IPS-NIHi7 (cell line): ENCODE measurements around the gene HHAT.

Experiments
- DNase-seq: peaks from one replicate; pipeline ENCODE4 v3.0.0; 2012; ENCODE audit warnings: mixed read lengths; ENCODE audit errors: extremely low spot score

HHAT gene

DNA sequence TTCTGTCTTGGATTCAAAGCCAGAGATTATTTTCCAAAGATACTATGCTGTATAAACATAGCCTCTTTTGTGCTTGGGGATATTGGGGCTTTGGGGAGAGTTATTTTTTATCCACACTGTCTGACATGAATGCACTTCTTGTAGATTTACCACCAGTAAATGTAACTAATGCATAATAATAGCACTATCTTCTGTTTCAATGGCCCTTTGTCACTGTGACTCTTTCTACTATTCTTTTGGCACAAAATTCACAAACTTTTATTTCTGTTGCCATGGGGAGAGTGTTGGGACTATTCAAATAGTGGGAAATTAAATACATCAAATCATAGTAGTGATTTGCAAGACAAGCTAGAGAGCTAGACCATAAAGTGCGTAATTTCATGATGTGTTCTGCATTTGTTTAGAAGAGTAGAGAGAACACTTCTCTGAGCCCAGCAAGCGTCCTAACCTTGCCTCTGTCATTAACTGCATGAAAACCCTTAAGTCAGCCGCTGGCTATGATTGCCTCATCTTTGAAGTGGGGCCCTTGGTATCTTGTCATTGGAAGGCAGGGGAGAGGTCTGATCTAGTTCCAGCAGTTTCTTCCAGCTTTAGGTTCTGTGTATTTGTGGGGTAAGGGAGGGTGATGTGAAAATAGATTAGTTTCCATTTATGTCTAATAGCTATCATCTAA lies 154.4 kb downstream of the HHAT start:
- DNase-seq, result no peak

- no peak for DNase-seq
These were observed 155.1 kb downstream of the HHAT start for GRCh38 chr1:210483821-210484220.

DNA sequence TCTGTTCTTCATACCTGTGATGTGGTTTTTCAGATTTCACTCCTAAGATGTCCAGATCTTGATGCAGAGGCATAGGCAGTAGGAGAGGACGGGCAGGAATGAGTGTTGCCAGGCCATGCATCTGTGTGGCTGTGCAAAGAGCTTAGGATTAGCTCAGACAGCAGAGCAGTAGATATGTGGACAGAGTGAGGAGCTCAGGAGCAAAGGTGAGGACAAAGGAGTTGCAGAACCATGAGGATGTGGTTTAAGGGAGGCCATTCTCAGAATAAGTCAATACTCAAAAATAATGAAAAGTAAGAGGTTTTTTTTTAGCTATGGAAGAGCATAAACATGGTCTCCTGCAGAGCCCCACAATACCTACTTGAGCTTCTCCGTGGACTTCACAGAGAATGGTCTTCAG lies 158.3 kb downstream of the HHAT start:
- no peak for DNase-seq

DNA sequence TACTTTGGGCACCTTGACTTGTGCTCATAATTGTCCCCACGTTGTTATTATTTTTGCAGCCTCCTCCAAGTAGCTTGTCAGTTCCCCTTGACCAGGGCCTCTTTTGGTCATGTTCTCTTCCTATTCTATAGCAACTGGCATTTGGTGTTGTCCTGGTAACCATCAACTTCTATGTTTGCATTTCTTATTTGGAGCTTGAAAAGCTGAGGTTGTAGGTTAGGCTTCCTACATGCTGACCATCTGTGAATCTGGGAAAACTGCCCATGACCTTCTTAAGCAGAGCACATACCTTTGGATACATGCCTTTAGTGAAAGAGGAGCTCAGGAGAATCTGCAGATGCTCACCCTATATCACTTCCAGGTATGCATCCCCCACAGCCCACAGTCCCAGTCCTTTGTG lies 160.8 kb downstream of the HHAT start:
- no peak for DNase-seq

- DNase-seq, result no peak
These were observed 162.1 kb downstream of the HHAT start for GRCh38 chr1:210490781-210491180.

DNA sequence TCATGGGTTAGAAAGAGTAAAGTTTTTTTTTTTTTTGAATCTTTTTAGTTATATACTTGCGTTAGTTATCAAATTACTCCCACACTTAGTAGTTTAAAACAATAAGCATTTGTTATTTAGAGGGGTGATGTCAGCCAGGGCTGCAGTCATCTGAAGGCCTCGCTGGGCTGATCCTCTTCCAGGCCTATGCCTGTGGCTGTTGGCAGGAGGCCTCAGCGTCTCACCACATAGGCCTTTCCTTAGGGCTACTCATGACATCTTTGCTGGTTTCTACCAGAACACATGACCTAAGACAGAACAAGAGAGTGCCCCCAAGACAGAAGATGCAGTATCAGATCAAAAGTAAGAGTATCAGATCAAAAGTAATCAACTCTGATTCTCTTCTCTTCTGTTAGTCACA lies 167.4 kb downstream of the HHAT start:
- no peak for DNase-seq

DNA sequence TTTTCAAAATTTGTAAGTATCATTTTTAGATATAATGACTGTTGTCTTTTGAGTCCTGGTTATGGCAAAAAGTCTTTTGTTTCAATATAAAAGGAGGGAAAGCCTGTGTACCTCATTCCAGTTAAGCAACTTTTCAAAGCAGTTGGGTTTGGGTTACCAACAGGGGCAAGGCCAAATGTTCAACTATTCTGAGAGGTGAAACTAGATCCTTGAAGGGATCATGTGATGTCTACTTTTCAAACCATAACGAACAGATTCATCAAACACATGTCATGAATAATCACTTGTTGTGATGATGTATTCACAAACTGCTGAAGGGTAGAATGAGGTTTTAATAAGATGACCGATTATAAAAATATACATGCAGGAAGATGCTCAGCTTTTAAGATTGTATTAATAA lies 171.3 kb downstream of the HHAT start:
- no peak for DNase-seq

DNA sequence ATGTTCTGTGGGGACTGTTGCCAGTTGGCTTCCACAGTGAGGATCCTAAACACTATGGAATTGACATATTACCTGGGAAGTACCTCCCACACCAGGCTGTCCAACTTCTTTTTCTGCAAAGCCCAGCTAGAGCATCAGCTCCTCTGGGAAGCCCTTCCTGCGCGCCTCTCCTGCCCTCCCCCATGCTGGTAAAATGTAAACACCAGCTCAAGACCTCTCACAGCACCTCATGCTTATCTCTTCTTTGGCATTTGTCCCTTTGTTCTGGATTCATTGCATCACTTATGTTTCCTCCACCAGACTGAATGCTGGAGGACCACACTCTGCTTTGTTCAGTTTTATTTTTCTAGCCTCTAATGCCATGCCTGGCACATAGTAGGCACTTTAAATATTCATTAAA lies 172.1 kb downstream of the HHAT start:
- no peak for DNase-seq

GRCh38 chr1:210504286-210504685 lies 175.6 kb downstream of the HHAT start:
- no peak for DNase-seq

- DNase-seq, result no peak
These were observed 177.1 kb downstream of the HHAT start for GRCh38 chr1:210505601-210506496.

DNA sequence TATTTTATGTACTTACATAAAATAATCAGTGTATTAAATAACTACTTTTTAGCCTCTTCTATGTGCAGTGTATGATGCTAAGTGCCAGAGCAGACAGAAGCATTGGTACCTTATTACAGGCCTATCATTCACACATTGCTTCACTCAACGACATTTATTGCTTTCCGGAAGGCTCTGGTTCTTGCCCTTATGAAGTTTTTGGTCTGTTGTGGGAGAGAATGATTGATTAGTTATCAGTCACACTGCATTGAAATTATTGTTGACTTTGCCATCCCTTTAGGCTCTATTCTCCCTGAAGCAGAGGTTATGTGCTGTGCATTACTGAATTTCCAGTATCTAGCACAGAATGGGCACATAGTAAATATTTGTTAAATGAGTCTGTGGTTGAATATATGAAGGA lies 178.0 kb downstream of the HHAT start:
- no peak for DNase-seq

GRCh38 chr1:210516092-210516656 lies 187.5 kb downstream of the HHAT start:
- DNase-seq, result no peak

DNA sequence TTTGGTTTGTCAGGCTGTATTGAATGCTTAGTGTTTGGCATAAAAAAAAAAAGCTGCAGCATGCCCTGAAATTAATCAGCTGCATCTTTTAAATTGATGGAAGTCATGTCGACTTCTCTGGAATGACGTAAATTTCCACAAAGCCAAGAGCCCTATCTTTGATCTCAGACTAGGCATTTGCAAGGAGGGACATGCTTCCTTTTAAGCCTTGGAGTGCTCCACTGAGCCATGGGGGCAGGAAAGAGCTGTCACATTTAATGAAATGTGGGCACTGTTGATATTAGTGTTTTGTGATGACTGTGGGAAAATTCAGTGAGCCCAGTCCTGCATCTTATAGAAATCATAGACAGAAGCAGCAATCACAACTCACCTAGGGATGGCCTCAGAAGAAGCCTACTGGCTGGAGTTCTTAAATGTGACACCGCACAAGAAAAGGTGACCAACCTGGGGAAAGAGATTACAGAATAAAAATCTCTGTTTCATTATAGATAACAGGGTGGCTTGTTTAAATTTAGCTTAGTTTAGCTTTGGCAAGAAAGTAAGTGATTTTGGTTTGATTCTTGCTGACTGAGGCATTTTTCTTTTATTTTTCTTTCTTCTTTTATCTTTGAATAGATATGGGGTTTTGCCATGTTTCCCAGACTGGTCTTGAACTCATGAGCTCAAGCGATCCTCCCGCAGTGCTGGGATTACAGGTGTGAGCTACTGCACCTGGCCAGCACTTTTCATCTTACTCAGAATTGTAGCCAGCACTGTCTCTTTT lies 188.2 kb downstream of the HHAT start:
- DNase-seq, result no peak

- DNase-seq, result no peak
These were observed 195.1 kb downstream of the HHAT start for GRCh38 chr1:210523830-210524229.

DNA sequence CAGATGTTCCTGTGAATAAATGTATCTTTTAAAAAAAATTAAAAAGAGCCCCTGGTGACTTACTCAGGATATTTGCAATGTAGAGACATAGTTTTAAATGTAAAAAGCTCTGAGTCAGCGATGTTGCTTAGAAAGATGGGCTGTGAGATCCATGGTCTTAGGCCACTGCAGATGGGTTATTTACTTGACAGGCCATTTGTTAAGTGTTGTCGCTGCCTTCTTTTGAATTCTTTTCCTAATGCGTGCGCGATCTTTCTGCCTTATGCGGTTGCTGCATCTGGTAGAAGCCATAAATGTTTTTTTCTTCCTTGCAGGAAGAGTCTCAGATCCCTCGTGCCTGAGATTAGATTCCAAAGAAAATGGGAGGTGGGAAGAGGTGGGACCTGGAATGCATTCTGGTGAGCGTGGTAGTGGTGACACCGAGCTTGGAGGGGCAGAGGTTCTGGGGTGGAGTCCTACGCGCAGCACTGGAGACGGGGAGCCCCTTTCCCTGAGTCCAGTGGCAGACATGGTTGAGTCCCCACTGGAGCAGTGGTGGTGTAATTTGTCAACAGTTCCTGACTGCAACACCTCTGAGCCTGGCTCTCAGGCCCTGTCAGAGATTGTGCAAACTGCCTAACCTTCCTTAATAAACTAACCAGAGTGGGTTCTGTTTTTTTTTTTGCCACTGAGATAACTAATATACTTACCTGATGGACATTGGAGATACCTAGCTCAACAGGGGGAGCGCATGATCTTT lies 197.2 kb downstream of the HHAT start:
- DNase-seq, result no peak

- no peak for DNase-seq
These were observed 198.4 kb downstream of the HHAT start for GRCh38 chr1:210527091-210527490.

DNA sequence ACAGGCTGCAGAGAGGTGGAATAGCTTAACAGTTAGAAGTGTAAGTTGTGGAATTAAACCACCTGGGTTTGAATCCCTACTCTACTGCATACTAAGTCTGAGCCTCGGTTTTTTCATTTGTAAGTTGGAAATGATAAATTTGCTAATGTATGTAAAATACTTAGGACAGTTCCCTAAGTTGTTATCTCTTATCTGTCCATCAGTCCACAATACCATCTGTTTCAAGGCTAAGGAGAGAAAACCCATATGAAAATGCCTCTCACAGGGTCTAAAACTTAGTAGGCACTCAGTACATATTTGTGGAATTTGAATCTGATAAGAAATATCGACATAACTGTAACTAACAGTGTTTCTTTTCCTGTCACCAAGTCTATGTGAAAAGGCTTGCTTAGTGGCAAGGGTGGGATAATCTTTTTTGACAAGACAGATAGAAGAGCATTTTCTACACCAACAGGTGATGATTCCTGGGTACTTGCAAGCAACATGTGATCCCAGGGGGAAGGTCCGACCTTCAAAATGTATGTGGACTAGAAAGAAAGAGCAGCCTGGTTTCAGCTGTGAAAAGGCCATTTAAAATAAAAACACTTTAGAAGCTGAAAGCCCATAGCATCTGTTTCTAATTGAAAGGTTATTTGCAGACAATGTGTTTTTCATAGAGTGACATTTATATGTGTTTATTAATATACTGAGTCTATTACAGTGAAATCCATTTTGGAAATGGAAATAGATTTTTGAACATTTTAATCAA lies 202.9 kb downstream of the HHAT start:
- no peak for DNase-seq

DNA sequence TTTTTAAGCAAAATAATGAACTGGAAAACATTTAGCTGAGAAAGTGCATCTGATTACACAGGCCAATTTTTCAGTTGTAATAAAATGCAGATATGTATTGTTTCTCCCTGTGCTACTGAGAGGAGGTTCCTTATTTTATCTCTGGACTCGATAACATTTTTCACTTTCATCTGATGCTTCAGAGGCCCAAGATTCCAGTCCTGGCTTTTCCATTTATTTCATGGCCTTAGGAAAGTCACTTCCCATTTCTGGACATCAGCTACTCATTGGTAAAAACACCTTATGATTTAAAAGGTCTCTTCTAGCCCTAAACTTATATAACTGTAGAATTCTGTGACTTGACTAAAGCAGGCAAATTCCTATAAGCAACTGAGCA lies 203.5 kb downstream of the HHAT start:
- DNase-seq, result no peak

DNA sequence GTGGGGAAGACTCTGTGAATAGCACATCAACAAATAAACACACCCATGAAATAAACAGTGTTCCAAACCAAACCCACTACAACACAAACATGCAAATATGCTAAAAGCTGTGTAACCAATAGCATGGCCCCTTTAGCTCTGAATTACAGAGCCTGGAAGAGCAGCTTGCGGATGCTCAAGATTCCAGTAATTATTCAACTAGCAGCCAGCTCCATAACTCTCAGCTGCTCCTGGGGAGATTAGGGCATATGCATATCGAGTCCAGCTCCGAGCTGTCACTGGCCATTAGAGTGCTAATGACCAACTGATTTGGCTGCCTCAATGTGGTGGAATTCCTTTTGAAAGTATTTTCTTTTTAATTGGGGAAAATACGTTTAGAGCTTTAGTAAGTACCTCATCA lies 207.1 kb downstream of the HHAT start:
- DNase-seq, result no peak

DNA sequence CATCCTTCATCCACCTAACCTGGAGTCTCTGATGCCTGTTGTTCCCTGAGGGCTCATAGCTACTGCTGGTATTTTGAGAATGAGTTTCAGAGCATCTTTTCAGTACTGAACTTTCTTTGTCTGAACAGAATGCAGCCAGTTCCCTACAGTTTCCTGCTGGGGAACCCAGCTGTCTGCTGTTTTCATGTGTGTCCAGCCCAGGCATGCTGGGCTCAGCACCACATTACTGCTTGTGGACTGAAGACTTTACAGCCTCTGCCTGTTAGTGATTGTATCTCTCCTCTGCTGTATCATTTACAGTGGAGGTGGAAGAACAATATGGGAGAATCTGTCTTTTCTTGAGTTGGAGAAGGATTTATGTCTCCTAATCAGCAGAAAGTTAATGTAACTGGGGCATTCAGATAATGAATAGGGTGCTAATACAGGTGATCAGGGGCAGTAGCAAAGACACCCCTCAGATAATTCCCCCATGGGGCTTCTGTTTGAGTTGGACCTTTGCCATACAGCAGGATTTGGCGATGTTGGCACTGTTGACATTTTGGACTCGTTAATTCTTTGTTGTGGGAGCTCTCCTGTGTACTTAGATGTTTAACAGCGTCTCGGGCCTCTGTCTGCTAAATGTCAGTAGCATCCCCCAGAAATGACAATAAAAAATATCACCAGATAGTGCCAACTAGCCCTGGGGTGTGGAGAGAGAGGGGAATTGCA lies 207.7 kb downstream of the HHAT start:
- no peak for DNase-seq
